IgD-negative memory B cell (primary cell): ENCODE data around the gene PHYH. TPM values are rescaled to one million over a fixed set of nuclear protein-coding genes. Genes with fewer than 3 reads are reported as not detected.
"Not testable (repeated sequence)": the region's sequence is repeated elsewhere in the genome, so short reads cannot be mapped to it uniquely, and the experiment has no call there.

ENCODE experiments used
- H3K27ac Mint-ChIP-seq, 3 donors: one replicate each; pipeline ENCODE4 v1.8.0; 2020 to 2022; ENCODE audit warnings: mild to moderate bottlenecking in 3 of 3, mixed read lengths in 3 of 3, moderate library complexity in 1 of 3
- H3K27me3 Mint-ChIP-seq: one replicate; pipeline ENCODE4 v1.8.0; 2021; ENCODE audit warnings: mixed read lengths
- H3K36me3 Mint-ChIP-seq: one replicate; pipeline ENCODE4 v1.8.0; 2020; ENCODE audit warnings: mild to moderate bottlenecking, mixed read lengths
- H3K4me1 Mint-ChIP-seq, 3 donors: one replicate each; pipeline ENCODE4 v1.8.0; 2020 to 2022; ENCODE audit warnings: mixed read lengths in 3 of 3, mild to moderate bottlenecking in 1 of 3
- H3K4me3 Mint-ChIP-seq, 4 donors: one replicate each; pipeline ENCODE4 v1.8.0; 2020 to 2022; ENCODE audit warnings: mild to moderate bottlenecking in 4 of 4, mixed read lengths in 4 of 4, moderate library complexity in 3 of 4
- H3K9me3 Mint-ChIP-seq, 3 donors: one replicate each; pipeline ENCODE4 v1.8.0; 2020 to 2021; ENCODE audit warnings: mixed read lengths in 3 of 3, mild to moderate bottlenecking in 1 of 3
- polyA plus RNA-seq: library from polyadenylated mRNA; unstranded; fragments of 300-500 nt; fragmentation: Illumina TruSeq; gene quantifications from one replicate; pipeline ENCODE4 v1.2.3, GENCODE V29; 2021

PHYH gene
- polyA plus RNA-seq, 1 donor from 2014 or later: 10.2 TPM

- Mint-ChIP-seq H3K27me3 (no peaks in the 10 kb centered on the region), H3K36me3 (peaks cover 4% of the 10 kb centered on the region), H3K4me1 (peaks cover 0 to 8% (median 4%) of the 10 kb centered on the region in 3 donors), H3K4me3 (no peak overlapping the region), H3K9me3 (peaks cover 0 to 2% (median 0%) of the 10 kb centered on the region in 3 donors), H3K27ac (no peak overlapping the region)
Observed at GRCh38 chr10:13331646-13332045, 31.8 kb upstream of the PHYH start.

DNA sequence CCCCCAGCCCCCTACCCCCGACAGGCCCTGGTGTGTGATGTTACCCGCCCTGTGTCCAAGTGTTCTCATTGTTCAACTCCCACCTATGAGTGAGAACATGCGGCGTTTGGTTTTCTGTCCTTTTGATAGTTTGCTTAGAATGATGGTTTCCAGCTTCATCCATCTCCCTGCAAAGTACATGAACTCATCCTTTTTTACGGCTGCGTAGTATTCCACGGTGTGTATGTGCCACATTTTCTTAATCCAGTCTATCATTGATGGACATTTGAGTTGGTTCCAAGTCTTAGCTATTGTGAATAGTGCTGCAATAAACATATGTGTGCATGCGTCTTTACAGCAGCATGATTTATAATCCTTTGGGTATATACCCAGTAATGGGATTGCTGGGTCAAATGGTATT is 31.1 kb upstream of the PHYH start:
- not testable (repeated sequence) for H3K9me3 Mint-ChIP-seq, H3K4me3 Mint-ChIP-seq, H3K36me3 Mint-ChIP-seq, H3K27ac Mint-ChIP-seq, H3K27me3 Mint-ChIP-seq, H3K4me1 Mint-ChIP-seq

DNA sequence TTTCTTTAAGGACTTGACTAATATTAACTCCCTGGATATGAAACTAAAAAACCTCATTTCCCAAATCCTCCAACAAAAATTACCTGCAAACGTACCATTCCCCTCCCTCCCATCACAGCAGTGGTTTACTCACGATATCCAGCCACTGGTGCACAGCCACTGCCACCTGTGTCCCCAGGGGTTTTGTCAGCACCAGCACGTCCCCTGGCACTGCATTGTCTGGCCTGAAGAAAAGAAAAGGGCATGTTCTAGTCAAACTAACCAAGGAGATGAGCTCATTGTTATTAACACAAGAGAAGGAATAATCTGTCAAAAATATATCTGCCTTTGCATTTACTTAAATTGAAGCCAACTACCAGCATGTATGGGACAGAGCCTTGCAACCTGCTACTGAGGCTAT is 29.7 kb upstream of the PHYH start:
- peaks cover 6% of the 10 kb centered on the region for H3K36me3 Mint-ChIP-seq
- H3K9me3 Mint-ChIP-seq: peaks cover 0 to 2% (median 0%) of the 10 kb centered on the region in 3 donors
- peaks cover 0 to 5% (median 4%) of the 10 kb centered on the region in 3 donors for H3K4me1 Mint-ChIP-seq
- H3K27ac Mint-ChIP-seq: no peak overlapping the region
- no peaks in the 10 kb centered on the region for H3K27me3 Mint-ChIP-seq
- H3K4me3 Mint-ChIP-seq: no peak overlapping the region

GRCh38 chr10:13328613-13329012 is 28.7 kb upstream of the PHYH start:
- peaks cover 6% of the 10 kb centered on the region for H3K36me3 Mint-ChIP-seq
- peaks cover 0 to 5% (median 4%) of the 10 kb centered on the region in 3 donors for H3K4me1 Mint-ChIP-seq
- no peak overlapping the region for H3K27ac Mint-ChIP-seq
- no peak overlapping the region for H3K4me3 Mint-ChIP-seq
- no peaks in the 10 kb centered on the region for H3K27me3 Mint-ChIP-seq
- H3K9me3 Mint-ChIP-seq: peaks cover 0 to 2% (median 0%) of the 10 kb centered on the region in 3 donors

DNA sequence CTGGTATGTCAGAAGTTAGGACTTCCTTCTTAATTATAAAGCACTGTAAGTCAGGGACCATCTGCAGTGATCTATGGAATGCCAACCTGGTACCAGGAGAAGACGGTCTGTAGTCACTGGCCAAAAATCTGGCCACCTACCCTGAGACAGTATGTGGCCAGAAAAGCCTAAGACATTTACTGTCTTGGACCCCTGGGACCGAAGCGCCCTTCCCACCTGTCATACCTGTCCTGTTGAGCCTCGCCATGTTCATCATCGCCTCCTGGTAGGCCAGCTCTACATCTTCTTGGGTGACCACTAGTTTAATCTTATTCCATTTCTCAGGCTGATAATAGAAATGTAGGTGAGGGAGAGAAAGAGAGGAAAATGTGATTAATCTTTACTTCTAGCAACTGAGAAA is 28.3 kb upstream of the PHYH start:
- Mint-ChIP-seq H3K9me3 (peaks cover 0 to 2% (median 0%) of the 10 kb centered on the region in 3 donors), H3K36me3 (peaks cover 6% of the 10 kb centered on the region)

GRCh38 chr10:13327534-13327933 is 27.7 kb upstream of the PHYH start:
- Mint-ChIP-seq H3K36me3 (peaks cover 6% of the 10 kb centered on the region), H3K9me3 (peaks cover 0 to 2% (median 0%) of the 10 kb centered on the region in 3 donors), H3K4me3 (no peak overlapping the region), H3K27me3 (no peaks in the 10 kb centered on the region), H3K27ac (no peak overlapping the region), H3K4me1 (peaks cover 0 to 5% (median 4%) of the 10 kb centered on the region in 3 donors)

More for the DNA sequence above, 28.3 kb upstream of the PHYH start:
- Mint-ChIP-seq H3K27me3 (no peaks in the 10 kb centered on the region), H3K4me3 (no peak overlapping the region), H3K4me1 (peaks cover 0 to 5% (median 4%) of the 10 kb centered on the region in 3 donors), H3K27ac (no peak overlapping the region)

GRCh38 chr10:13322615-13323148 is 22.8 kb upstream of the PHYH start:
- Mint-ChIP-seq H3K27me3 (no peaks in the 10 kb centered on the region), H3K27ac (no peak overlapping the region), H3K4me1 (no peaks in the 10 kb centered on the region), H3K4me3 (no peak overlapping the region), H3K9me3 (no peaks in the 10 kb centered on the region), H3K36me3 (peaks cover 2% of the 10 kb centered on the region)

DNA sequence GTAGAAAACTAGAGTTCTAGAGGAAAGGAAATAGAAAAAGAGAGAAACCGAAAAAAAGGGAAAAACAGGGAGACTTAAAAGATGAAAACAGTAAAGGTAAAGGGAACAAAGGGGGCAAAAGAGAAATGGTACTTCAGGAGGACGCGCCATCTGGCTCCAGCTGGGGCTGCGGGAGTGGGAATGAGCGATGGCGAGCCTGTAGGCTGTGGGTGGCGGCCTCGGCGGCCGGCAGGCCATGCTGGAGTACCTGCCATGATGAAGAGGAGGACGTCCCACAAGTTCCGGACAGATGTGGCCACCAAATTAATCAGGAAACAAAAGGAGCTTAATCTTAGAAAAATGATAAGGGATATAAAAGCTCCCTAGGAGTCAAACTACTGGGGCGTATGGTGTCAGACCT is 21.7 kb upstream of the PHYH start:
- no peak overlapping the region for H3K4me3 Mint-ChIP-seq
- H3K4me1 Mint-ChIP-seq: no peaks in the 10 kb centered on the region
- no peak overlapping the region for H3K27ac Mint-ChIP-seq
- H3K9me3 Mint-ChIP-seq: no peaks in the 10 kb centered on the region
- H3K36me3 Mint-ChIP-seq: peaks cover 2% of the 10 kb centered on the region
- no peaks in the 10 kb centered on the region for H3K27me3 Mint-ChIP-seq

DNA sequence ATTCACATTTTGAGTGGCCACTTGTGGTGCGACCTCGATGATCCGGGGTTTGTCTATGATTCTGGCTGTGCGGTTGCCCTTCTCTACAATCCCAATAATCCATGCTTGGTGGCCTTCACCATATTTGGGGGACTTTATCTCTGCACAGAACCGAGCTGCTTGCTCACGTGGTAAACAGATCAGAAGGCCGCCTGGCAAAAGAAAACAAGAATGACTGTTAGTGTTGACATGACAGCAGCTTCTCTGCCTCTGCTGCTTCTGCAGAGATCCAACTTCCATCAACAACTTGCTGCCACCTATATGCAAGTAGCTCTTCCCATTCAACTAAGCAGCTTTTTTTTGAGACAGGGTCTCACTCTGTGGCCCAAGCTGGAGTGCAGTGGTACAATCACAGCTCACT is 19.3 kb upstream of the PHYH start:
- H3K36me3 Mint-ChIP-seq: no peaks in the 10 kb centered on the region
- no peaks in the 10 kb centered on the region for H3K27me3 Mint-ChIP-seq
- H3K9me3 Mint-ChIP-seq: no peaks in the 10 kb centered on the region
- H3K4me3 Mint-ChIP-seq: no peak overlapping the region
- no peak overlapping the region for H3K27ac Mint-ChIP-seq
- no peaks in the 10 kb centered on the region for H3K4me1 Mint-ChIP-seq

GRCh38 chr10:13317474-13317873 is 17.6 kb upstream of the PHYH start:
- H3K4me3 Mint-ChIP-seq: no peak overlapping the region
- H3K4me1 Mint-ChIP-seq: no peaks in the 10 kb centered on the region
- no peaks in the 10 kb centered on the region for H3K27me3 Mint-ChIP-seq
- H3K36me3 Mint-ChIP-seq: no peaks in the 10 kb centered on the region
- H3K9me3 Mint-ChIP-seq: no peaks in the 10 kb centered on the region
- H3K27ac Mint-ChIP-seq: no peak overlapping the region

- Mint-ChIP-seq H3K36me3 (no peaks in the 10 kb centered on the region), H3K4me3 (no peak overlapping the region), H3K27ac (no peak overlapping the region), H3K4me1 (no peaks in the 10 kb centered on the region), H3K9me3 (no peaks in the 10 kb centered on the region), H3K27me3 (no peaks in the 10 kb centered on the region)
Observed at GRCh38 chr10:13316635-13317311, 16.9 kb upstream of the PHYH start.

- Mint-ChIP-seq H3K27ac (no peak overlapping the region), H3K4me1 (no peaks in the 10 kb centered on the region), H3K4me3 (no peak overlapping the region), H3K36me3 (no peaks in the 10 kb centered on the region), H3K9me3 (no peaks in the 10 kb centered on the region), H3K27me3 (peaks cover 2% of the 10 kb centered on the region)
Observed at GRCh38 chr10:13315361-13315760, 15.5 kb upstream of the PHYH start.

GRCh38 chr10:13311177-13311575 is 11.3 kb upstream of the PHYH start:
- no peaks in the 10 kb centered on the region for H3K36me3 Mint-ChIP-seq
- peaks cover 4% of the 10 kb centered on the region for H3K27me3 Mint-ChIP-seq
- no peak overlapping the region for H3K4me3 Mint-ChIP-seq
- no peaks in the 10 kb centered on the region for H3K9me3 Mint-ChIP-seq
- no peak overlapping the region for H3K27ac Mint-ChIP-seq
- H3K4me1 Mint-ChIP-seq: no peaks in the 10 kb centered on the region

- Mint-ChIP-seq H3K4me1 (no peaks in the 10 kb centered on the region), H3K36me3 (no peaks in the 10 kb centered on the region), H3K4me3 (no peak overlapping the region), H3K9me3 (no peaks in the 10 kb centered on the region), H3K27ac (no peak overlapping the region), H3K27me3 (peaks cover 4% of the 10 kb centered on the region)
Observed at GRCh38 chr10:13310518-13311176, 10.8 kb upstream of the PHYH start.

DNA sequence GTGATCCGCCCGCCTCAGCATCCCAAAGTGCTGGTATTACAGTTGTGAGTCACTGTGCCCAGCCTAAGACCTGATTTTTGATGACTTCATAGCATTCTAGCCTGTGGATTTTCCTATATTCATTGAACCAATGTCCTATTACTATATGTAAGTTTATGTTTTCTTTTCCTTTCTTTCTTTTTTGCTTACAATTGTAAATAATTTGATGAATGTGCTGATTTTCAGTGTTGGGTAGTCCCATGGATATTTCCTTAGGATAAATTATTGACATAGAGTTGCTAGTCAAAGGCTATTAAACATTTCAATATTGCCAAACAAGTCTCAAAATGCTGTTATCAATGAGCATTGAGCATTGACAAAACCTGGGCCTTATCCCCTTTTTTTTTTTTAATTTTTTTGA is 9.9 kb upstream of the PHYH start:
- Mint-ChIP-seq H3K9me3 (no peaks in the 10 kb centered on the region), H3K4me1 (no peaks in the 10 kb centered on the region), H3K27ac (no peak overlapping the region), H3K27me3 (peaks cover 4% of the 10 kb centered on the region), H3K36me3 (no peaks in the 10 kb centered on the region), H3K4me3 (no peak overlapping the region)

- no peaks in the 10 kb centered on the region for H3K36me3 Mint-ChIP-seq
- H3K27me3 Mint-ChIP-seq: peaks cover 4% of the 10 kb centered on the region
- H3K9me3 Mint-ChIP-seq: no peaks in the 10 kb centered on the region
- H3K4me1 Mint-ChIP-seq: no peaks in the 10 kb centered on the region
- H3K4me3 Mint-ChIP-seq: no peak overlapping the region
- no peak overlapping the region for H3K27ac Mint-ChIP-seq
Observed at GRCh38 chr10:13308096-13308495, 8.2 kb upstream of the PHYH start.
